Cardiac fibroblast (primary cell): ENCODE data around the gene CHRNA10.

Experiments used
- DNase-seq, 2 donors: peaks; one replicate each; pipeline versions ENCODE4 v3.0.0 to v3.0.0-alpha.2; 2010; ENCODE audit warnings: low read depth in 2 of 2
- H3K4me3 ChIP-seq, 2 donors: replicated peaks in 1 of 2; 1 replicate in 1 of 2; 2 replicates in 1 of 2; pipeline ENCODE4 v1.5.1; 2011; ENCODE audit warnings: low read depth in 2 of 2, low read length in 2 of 2, mild to moderate bottlenecking in 2 of 2, moderate library complexity in 1 of 2
- CTCF ChIP-seq: IDR thresholded peaks from one replicate; pipeline ENCODE4 v1.5.1; 2011; ENCODE audit warnings: low read depth, mild to moderate bottlenecking, low read length, inconsistent platforms

Gene CHRNA10

GRCh38 chr11:3641191-3641590 lies 30.0 kb downstream of the CHRNA10 start:
- H3K4me3 ChIP-seq, result no peak overlapping the region
- DNase-seq, result no peak
- no peak for TF ChIP-seq CTCF

GRCh38 chr11:3639841-3640240 lies 31.3 kb downstream of the CHRNA10 start:
- no peak for DNase-seq
- no peak for TF ChIP-seq CTCF
- H3K4me3 ChIP-seq, result no peak overlapping the region

GRCh38 chr11:3638513-3638912 lies 32.7 kb downstream of the CHRNA10 start:
- TF ChIP-seq CTCF, result no peak
- H3K4me3 ChIP-seq, result no peak overlapping the region
- DNase-seq, result no peak

GRCh38 chr11:3637201-3637600 lies 34.0 kb downstream of the CHRNA10 start:
- DNase-seq, result no peak
- no peak for TF ChIP-seq CTCF
- no peak overlapping the region for H3K4me3 ChIP-seq

GRCh38 chr11:3635641-3636375 lies 35.4 kb downstream of the CHRNA10 start:
- no peak overlapping the region for H3K4me3 ChIP-seq
- no peak for DNase-seq
- no peak for TF ChIP-seq CTCF

GRCh38 chr11:3632070-3632660 lies 39.0 kb downstream of the CHRNA10 start:
- no peak for DNase-seq
- H3K4me3 ChIP-seq, result no peak overlapping the region
- no peak for TF ChIP-seq CTCF
